Measurements from ENCODE around the gene MED6. TPM values are rescaled to one million over a fixed set of nuclear protein-coding genes. Genes with fewer than 3 reads are reported as not detected.

Gene MED6, protein sequence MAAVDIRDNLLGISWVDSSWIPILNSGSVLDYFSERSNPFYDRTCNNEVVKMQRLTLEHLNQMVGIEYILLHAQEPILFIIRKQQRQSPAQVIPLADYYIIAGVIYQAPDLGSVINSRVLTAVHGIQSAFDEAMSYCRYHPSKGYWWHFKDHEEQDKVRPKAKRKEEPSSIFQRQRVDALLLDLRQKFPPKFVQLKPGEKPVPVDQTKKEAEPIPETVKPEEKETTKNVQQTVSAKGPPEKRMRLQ
- total RNA-seq, result 10 to 100 TPM; 13.3 to 71.0 (median 48.4) TPM
- polyA plus RNA-seq, result 10 to 100 TPM; 12.6 to 21.8 (median 14.6) TPM
- long read RNA-seq, donor 1, partial matches to known transcripts, result 0 of 4 reads
- long read RNA-seq, donor 1, other reads (novel, unspliced or antisense), result 0 of 4 reads
- long read RNA-seq, donor 2, transcript MED6-201 (8 exons, 1,995 nt), result major isoform, 10 of 11 reads
- long read RNA-seq, donor 2, partial matches to known transcripts, result 0 of 11 reads
- long read RNA-seq, donor 2, other reads (novel, unspliced or antisense), result 0 of 11 reads
- long read RNA-seq, donor 3, partial matches to known transcripts, result 0 of 3 reads
- long read RNA-seq, donor 3, other reads (novel, unspliced or antisense), result 0 of 3 reads
- long read RNA-seq, donor 4, result 0 reads
- long read RNA-seq, donor 5, partial matches to known transcripts, result 0 of 5 reads
- long read RNA-seq, donor 5, other reads (novel, unspliced or antisense), result 0 of 5 reads
- long read RNA-seq, donor 6, transcript MED6-201 (8 exons, 1,995 nt), result major isoform, 13 of 15 reads
- long read RNA-seq, donor 6, partial matches to known transcripts, result 0 of 15 reads
- long read RNA-seq, donor 6, other reads (novel, unspliced or antisense), result 0 of 15 reads
- long read RNA-seq, donor 7, transcript MED6-201 (8 exons, 1,995 nt), result major isoform, 5 of 5 reads
- long read RNA-seq, donor 7, partial matches to known transcripts, result 0 of 5 reads
- long read RNA-seq, donor 7, other reads (novel, unspliced or antisense), result 0 of 5 reads
- long read RNA-seq, donor 8, transcript MED6-201 (8 exons, 1,995 nt), result major isoform, 5 of 6 reads
- long read RNA-seq, donor 8, partial matches to known transcripts, result 0 of 6 reads
- long read RNA-seq, donor 8, other reads (novel, unspliced or antisense), result 0 of 6 reads
- long read RNA-seq, donor 9, partial matches to known transcripts, result 0 of 4 reads
- long read RNA-seq, donor 9, other reads (novel, unspliced or antisense), result 0 of 4 reads
- long read RNA-seq, donor 10, partial matches to known transcripts, result 0 of 1 reads
- long read RNA-seq, donor 10, other reads (novel, unspliced or antisense), result 0 of 1 reads

DNA sequence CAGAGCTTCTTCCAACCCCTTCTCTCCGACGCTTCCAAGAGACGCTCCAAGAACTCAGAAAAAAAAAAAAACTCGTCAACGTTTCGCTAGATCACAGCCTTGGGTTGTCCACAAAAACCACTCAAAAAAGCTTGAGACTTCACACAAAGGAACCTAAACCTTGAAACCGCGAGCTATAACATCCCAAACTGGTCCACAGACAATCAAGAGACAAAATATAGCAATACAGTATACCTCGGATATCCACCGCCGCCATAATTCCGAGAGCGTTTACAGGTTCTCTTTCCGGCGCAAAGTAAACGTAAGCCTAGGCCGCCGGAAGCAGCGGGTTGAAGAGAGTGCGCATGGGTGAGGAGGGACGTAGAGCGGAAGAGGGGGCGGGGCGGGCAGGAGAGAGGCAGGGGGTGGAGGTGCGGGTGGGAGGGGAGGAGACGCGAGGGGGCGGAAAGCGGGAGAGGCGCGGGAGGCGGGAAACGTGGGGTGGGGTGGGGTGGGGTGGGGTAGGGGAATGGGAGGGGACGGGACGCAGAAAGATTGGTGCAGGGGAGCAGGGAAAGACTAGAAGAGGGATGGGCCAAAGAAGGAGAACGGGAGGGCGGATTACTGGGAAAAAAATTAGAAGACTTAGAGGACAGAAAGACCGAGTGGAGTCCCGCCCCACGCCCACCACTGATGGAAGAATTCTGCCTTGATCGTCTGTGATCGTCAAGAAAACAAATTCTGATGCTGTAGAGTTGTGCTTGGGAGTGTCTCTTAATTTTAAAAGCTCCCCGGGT, at the start of gene MED6:
MED6 (minus strand) TSS at position 274 of the 776 bp plus-strand sequence; CDS start at position 256, 18 bp downstream.
- Histone ChIP-seq H3K27ac (peak within 1 kb of the TSS; percentile 28 to 87 (median 79)), H3K4me3 (peak within 1 kb of the TSS; percentile 81 to 90 (median 84)), H3K9me3 (no peaks in the 10 kb centered on the region), H3K27me3 (no peaks in the 10 kb centered on the region), H3K4me1 (peaks cover 12 to 42% (median 25%) of the 10 kb centered on the region in 4 donors), H3K36me3 (peaks cover 4 to 12% (median 11%) of the 10 kb centered on the region in 4 donors)
- intact Hi-C loops (cut with DNase I; ENCODE audit: low total_unique reads), result no loop called here
- WGBS, 5 donors, result 1 to 2% (median 1%) methylated on average over 41 to 43 of the region's 43 CpGs
- peak; percentile 94 to 97 for DNase-seq
- TF ChIP-seq, protein P1, sequence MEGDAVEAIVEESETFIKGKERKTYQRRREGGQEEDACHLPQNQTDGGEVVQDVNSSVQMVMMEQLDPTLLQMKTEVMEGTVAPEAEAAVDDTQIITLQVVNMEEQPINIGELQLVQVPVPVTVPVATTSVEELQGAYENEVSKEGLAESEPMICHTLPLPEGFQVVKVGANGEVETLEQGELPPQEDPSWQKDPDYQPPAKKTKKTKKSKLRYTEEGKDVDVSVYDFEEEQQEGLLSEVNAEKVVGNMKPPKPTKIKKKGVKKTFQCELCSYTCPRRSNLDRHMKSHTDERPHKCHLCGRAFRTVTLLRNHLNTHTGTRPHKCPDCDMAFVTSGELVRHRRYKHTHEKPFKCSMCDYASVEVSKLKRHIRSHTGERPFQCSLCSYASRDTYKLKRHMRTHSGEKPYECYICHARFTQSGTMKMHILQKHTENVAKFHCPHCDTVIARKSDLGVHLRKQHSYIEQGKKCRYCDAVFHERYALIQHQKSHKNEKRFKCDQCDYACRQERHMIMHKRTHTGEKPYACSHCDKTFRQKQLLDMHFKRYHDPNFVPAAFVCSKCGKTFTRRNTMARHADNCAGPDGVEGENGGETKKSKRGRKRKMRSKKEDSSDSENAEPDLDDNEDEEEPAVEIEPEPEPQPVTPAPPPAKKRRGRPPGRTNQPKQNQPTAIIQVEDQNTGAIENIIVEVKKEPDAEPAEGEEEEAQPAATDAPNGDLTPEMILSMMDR (IDR thresholded peaks at IDR 0.05), result no peak
- TF ChIP-seq POLR2AphosphoS5 (IDR thresholded peaks at IDR 0.05) (peak; percentile 63 to 87 (median 81)), POLR2A (IDR thresholded peaks at IDR 0.05) (no peak)

DNA sequence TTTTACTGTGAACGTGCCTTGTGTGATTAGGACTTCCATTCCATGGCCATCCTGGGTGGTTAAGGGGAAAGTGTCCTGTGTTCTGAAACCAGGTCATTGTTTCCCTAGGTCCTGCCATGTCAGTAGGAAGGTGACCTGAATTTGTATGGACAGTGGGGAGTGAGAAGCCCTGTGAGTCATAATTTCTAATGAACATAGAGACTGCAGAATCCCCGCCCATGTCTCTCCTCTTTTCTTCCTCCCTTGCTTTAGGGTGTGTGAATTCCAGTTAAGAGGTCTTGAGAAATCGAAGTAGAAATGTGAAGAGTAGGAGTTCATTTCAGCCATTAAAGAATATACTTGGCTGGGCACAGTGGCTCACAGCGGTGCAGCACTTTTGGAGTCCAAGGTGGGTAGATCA, 49.3 kb upstream of the MED6 start:
- Histone ChIP-seq H3K9me3 (no peaks in the 10 kb centered on the region), H3K27ac (no peak overlapping the region), H3K4me1 (no peaks in the 10 kb centered on the region), H3K36me3 (no peaks in the 10 kb centered on the region), H3K4me3 (no peak overlapping the region), H3K27me3 (no peaks in the 10 kb centered on the region)
- TF ChIP-seq, protein P1 (IDR thresholded peaks at IDR 0.05), result no peak
- no peak for TF ChIP-seq POLR2A (IDR thresholded peaks at IDR 0.05)
- no peak for TF ChIP-seq POLR2AphosphoS5 (IDR thresholded peaks at IDR 0.05)
- WGBS, 5 donors, result 91 to 98% (median 93%) methylated on average over 4 of the region's 4 CpGs
- DNase-seq, result no peak
- intact Hi-C loops (cut with DNase I; ENCODE audit: low total_unique reads), result loop anchor here (10.0 kb wide), 1 partner anchor 65 kb away; no protein-coding TSS in a partner anchor

DNA sequence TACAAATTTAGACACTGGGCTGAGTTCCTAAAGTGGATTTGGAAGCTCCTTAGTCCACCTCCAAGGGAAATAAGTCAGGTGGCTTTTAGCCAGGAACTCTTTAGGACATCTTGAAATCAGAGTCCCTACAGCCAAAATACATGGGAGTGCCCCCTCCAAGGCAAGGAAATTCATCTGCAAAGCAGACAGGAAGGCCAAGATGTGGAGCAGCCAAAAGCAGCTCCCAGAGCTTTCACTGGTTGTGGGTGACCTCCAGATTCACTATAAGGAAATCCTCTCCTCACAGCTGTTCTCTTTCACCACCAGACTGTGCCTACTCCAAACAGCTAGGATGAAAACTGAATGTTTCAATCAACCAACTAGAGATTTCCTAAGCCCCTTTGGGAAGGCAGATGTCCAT, 47.9 kb upstream of the MED6 start:
- H3K4me3 ChIP-seq, result no peak overlapping the region
- intact Hi-C loops (cut with DNase I; ENCODE audit: low total_unique reads), result loop anchor here (10.0 kb wide), 1 partner anchor 66 kb away; no protein-coding TSS in a partner anchor
- TF ChIP-seq, protein P1 (IDR thresholded peaks at IDR 0.05), result no peak
- TF ChIP-seq POLR2A (IDR thresholded peaks at IDR 0.05) (no peak), EP300 (IDR thresholded peaks at IDR 0.05) (no peak), POLR2AphosphoS5 (IDR thresholded peaks at IDR 0.05) (no peak)
- no peak for DNase-seq
- no peaks in the 10 kb centered on the region for H3K36me3 ChIP-seq
- peaks cover 0 to under 1% (median 0%) of the 10 kb centered on the region in 3 donors for H3K27me3 ChIP-seq
- H3K9me3 ChIP-seq, result no peaks in the 10 kb centered on the region
- H3K4me1 ChIP-seq, result peaks cover 0 to 11% (median 5%) of the 10 kb centered on the region in 4 donors
- no peak overlapping the region for H3K27ac ChIP-seq

All from stomach (tissue), 19 donors.